Measurements from ENCODE around the gene H3-3A. TPM values are rescaled to one million over a fixed set of nuclear protein-coding genes. Genes with fewer than 3 reads are reported as not detected.
A peak's percentile ranks its signal among the peaks of the same experiment; 100 is the strongest.

Gene H3-3A
- total RNA-seq, 1 donor = 419 TPM

DNA sequence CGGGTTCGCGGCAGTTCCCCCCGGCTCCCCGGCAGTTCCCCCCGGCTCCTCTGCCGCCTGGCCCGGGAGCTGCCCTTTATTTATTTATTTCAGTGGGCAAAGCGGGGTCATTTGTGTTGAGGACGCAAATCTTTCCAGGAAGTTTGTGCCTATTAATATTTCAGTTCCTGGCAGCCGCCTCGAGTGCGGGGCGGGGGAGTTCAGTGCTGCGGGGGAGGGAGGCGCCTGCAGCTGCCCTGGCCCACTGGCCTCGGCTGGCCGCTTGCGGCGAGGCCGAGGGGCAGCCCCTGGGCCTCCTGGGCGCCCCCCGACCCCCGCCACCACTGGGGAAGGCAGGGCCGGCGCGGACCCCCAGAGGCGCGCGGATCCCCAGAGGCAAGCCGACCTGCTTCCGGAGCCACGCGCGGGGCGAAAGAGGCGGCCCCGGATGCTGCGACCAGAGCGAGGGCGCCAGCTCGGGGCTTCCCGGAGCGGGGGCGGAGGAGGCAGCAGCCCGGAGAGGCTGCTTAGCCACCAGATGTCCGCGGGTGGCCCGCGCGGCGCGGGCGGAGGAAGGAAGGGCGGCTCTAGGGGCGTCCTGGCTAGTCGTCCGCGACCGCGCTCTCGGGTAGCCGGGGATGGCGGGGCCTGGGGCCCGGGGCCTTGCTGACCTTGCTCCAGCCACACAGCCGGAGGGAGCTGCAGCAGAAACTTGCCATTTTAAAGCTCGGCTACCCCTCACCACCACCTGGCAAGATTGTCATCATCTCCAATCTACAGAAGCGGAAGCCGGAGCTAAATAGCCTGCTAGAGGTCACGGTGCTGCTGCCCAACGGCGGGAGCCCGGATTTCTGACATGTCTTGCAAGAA is 48.0 kb downstream of the H3-3A start:
- peak in 2 of 3 donors; percentile 69 to 70 for DNase-seq (ENCODE audit: low read depth in 2 of 3, low spot score in 2 of 3)

DNA sequence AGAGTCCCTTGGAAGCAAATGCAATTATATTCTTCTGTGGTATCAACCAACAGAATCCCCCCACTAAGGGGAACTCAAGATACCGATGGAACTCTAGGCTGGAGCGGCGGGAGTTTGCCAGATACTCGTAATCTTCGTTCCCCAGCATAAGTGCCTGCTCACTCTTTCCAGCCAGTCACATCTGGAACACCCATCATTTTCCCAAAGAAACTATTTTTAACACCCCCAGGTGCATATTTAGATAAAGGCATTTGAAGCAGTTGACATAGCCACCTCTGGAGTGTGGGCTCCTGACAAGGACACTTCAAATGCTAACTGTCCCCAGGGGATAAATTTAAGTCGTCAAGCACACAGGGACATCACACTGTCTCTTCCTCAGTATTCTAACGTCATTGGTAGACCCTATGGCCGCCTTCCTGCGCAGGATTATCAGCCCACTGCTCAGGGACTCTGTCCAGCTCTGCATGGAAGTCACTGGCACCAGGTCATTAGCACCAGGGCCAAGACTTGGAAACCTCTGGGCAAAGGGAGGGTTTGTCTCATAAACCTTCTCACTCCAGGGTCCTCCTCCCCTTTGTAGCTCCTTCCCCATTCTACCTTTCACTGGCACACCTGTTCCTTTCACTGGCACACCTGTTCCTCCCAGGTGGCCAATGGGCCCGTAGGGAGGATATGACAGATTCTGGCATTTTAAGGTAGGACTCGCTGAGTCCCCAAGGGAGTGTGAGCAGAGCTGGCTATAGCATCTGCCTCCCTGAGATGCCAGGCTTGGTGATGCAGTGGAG is 48.8 kb downstream of the H3-3A start:
- no peak for DNase-seq (ENCODE audit: low read depth in 2 of 3, low spot score in 2 of 3)

- DNase-seq (ENCODE audit: low read depth in 2 of 3, low spot score in 2 of 3) = no peak
Measured at GRCh38 chr1:226111883-226112261, 49.4 kb downstream of the H3-3A start.

DNA sequence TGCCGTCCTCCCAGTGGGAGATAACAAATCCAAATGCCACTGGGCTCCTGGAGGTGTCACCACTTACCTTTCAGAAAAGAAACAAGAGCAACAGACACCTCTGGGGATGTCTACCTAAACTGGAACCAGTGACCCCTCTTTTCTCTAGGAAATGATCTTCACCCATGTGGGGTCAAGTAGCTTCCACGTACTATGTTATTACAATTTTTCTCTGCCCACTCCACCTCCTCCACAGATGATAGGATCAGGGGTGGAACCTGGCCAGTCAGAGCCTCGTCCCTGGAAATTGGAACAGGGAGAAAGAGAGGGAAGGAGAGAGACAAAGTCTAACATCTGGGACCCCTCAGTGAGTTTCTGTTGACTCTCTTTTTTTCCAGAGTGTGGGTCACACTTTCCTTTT is 50.1 kb downstream of the H3-3A start:
- no peak for DNase-seq (ENCODE audit: low read depth in 2 of 3, low spot score in 2 of 3)

- DNase-seq (ENCODE audit: low read depth in 2 of 3, low spot score in 2 of 3) = no peak
Measured at GRCh38 chr1:226116673-226117072, 54.2 kb downstream of the H3-3A start.

DNA sequence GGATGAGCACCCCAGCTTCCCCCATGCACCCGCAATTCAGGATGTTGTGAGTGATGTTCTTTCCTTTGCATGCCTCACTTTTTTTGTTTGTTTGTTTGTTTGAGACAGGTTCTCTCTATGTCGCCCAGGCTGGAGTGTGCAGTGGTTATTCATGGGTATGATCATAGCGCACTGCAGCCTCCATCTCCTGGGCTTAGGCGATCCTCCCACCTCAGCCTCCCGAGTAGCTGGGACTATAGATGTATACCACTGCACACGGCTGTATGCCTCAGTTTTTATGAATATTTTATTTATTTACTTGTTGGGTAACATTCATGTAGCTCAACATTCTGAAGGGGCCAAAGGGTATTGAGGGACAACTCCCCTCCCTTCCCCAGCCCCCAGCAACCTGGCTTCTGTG is 54.8 kb downstream of the H3-3A start:
- no peak for DNase-seq (ENCODE audit: low read depth in 2 of 3, low spot score in 2 of 3)

DNA sequence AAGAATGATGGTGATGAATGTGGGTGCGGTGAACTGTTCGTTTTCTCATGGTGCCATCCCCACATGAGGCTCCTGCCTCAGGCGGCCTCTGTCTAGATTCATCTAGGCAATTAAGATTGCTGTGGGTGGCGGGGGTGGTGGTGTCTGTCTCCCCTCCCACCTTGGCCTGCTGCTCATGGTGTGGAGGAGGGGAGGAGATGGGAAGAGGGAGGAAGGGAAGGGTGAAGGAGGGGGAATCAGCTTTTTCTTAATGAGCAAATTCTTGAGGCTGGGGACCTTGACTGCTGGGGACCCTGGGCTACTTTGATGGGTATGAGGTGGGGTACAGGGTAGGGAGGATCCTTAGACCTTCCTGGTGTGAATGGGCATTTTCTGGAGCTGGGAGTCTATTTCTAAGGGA is 55.8 kb downstream of the H3-3A start:
- no peak for DNase-seq (ENCODE audit: low read depth in 2 of 3, low spot score in 2 of 3)

GRCh38 chr1:226119169-226119568 is 56.7 kb downstream of the H3-3A start:
- DNase-seq (ENCODE audit: low read depth in 2 of 3, low spot score in 2 of 3) = no peak

GRCh38 chr1:226120398-226120797 is 57.9 kb downstream of the H3-3A start:
- no peak for DNase-seq (ENCODE audit: low read depth in 2 of 3, low spot score in 2 of 3)

- DNase-seq (ENCODE audit: low read depth in 2 of 3, low spot score in 2 of 3) = no peak
Measured at GRCh38 chr1:226121049-226121586, 58.6 kb downstream of the H3-3A start.

Other genes starting within 250 kb of the H3-3A start
- gene TMEM63A, start 180.3 kb upstream of the H3-3A start, total RNA-seq = 70.0 TPM
- gene LEFTY1, start 173.6 kb upstream of the H3-3A start, total RNA-seq = under 0.01 TPM
- 135 TPM for gene PYCR2, start 138.5 kb upstream of the H3-3A start, total RNA-seq
- gene LEFTY2, start 121.5 kb upstream of the H3-3A start, total RNA-seq = 0.27 TPM
- 21.5 TPM for gene SDE2, start 63.4 kb upstream of the H3-3A start, total RNA-seq
- 14.8 TPM for gene ACBD3, start 124.0 kb downstream of the H3-3A start, total RNA-seq
- 1.6 TPM for gene MIXL1, start 160.9 kb downstream of the H3-3A start, total RNA-seq
- gene LIN9, start 246.4 kb downstream of the H3-3A start, total RNA-seq = 3.0 TPM